GM12865 (cell line): ENCODE data around the gene PODNL1.

Source experiments
- DNase-seq: peaks from one replicate; pipeline ENCODE4 v3.0.0; 2010; ENCODE audit warnings: low read depth
- H3K4me3 ChIP-seq: 2 replicates; pipeline ENCODE4 v1.5.1; 2011; ENCODE audit warnings: mild to moderate bottlenecking, low read depth, low read length, control low read depth
- CTCF ChIP-seq: IDR thresholded peaks from 2 replicates; pipeline ENCODE4 v1.5.1; 2011; ENCODE audit warnings: low read length, control low read depth, low read depth, inconsistent platforms; ENCODE audit not compliant: insufficient read depth; ENCODE audit errors: missing control alignments

The PODNL1 gene

GRCh38 chr19:13938301-13939064 is at the start of gene PODNL1:
Gene PODNL1 (minus strand): TSS chr19:13938417. CDS start chr19:13938181, 236 bp downstream.
- TF ChIP-seq CTCF, result no peak
- DNase-seq, result no peak
- H3K4me3 ChIP-seq, result no peak within 1 kb of the TSS

GRCh38 chr19:13987101-13987890 is 49.1 kb upstream of the PODNL1 start:
- peak overlapping the region; percentile 45 for H3K4me3 ChIP-seq
- no peak for DNase-seq
- no peak for TF ChIP-seq CTCF

- peak; percentile 98 for DNase-seq
- TF ChIP-seq CTCF, result no peak
- peak overlapping the region; percentile 45 for H3K4me3 ChIP-seq
Measured at GRCh38 chr19:13986348-13986904, 48.2 kb upstream of the PODNL1 start.

- no peak for TF ChIP-seq CTCF
- no peak for DNase-seq
- peak overlapping the region; percentile 27 for H3K4me3 ChIP-seq
Measured at GRCh38 chr19:13985771-13986347, 47.6 kb upstream of the PODNL1 start.

GRCh38 chr19:13984875-13985741 is 46.9 kb upstream of the PODNL1 start:
- H3K4me3 ChIP-seq, result no peak overlapping the region
- no peak for TF ChIP-seq CTCF
- DNase-seq, result no peak

- no peak overlapping the region for H3K4me3 ChIP-seq
- TF ChIP-seq CTCF, result no peak
- DNase-seq, result no peak
Measured at GRCh38 chr19:13984186-13984585, 46.0 kb upstream of the PODNL1 start.
